Islet precursor cell (in vitro differentiated cells): ENCODE data around the gene PHACTR1.

ENCODE experiments used
- DNase-seq: peaks from one replicate; pipeline ENCODE4 v3.0.0-alpha.2; 2018

Gene PHACTR1

GRCh38 chr6:13038315-13038714, 321.7 kb downstream of the PHACTR1 start:
- DNase-seq, result no peak

DNA sequence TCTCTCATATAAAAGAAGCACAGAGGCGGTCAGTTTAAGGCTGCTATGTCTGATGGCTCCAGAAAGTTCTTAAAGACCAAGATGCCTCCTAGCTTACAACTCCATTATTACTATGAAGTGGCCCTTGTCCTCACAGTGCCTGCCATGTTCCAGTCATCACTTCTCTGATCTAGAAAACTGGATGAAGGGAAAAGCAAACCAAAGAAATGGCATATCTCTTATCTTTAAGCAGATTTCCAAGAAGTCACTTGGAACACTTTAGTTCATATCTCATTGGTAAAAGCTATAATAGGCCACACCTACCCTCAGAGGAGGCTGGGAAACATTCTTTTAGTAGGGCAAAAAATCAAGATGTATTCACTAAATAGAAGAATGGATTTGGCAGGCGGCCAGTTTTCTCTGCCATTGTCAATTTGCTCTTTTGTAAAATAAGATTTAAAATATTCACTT, 322.2 kb downstream of the PHACTR1 start:
- DNase-seq, result no peak

DNA sequence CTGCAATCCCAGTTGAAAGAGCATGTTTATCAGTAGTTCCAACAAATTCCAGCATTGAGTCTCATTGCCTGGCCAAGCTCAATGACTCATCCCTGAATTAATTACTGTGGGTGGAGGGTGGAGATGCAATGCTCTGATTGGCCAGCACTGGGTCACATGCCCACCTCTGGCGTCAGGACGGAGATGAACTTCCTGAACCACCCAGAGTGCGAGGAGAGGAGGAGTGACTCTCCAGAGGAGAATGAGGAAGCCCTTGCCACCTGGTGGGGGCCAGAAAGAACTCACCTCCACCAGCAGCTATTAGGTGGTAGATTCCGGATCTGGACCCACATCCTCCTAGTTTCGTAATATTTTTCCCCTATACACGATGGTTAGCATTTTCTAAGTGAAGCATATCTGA, 327.8 kb downstream of the PHACTR1 start:
- DNase-seq, result peak; percentile 69

- DNase-seq, result no peak
These were observed 328.3 kb downstream of the PHACTR1 start for GRCh38 chr6:13044896-13045295.

- DNase-seq, result no peak
These were observed 329.1 kb downstream of the PHACTR1 start for GRCh38 chr6:13045676-13046075.

DNA sequence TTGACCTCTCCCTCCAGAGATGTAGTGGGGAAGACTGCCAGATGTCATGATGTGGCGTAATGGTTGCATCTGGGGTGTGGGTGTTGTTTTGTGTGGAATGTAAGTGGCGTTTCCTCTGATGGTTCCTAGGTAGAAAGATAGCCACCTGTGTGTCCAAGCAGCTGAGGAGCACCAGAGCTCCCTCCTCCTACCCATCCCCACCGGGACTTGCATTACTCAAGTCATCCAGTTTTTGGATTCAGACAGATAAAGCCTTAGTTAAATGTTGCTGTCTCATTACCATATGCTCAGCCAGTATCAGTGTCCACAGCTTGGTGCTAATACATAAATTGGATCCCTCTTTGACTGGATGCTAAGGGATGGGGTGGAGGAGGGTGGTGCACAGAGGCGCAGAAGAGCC, 329.5 kb downstream of the PHACTR1 start:
- no peak for DNase-seq

GRCh38 chr6:13048113-13048512, 331.5 kb downstream of the PHACTR1 start:
- DNase-seq, result no peak

- DNase-seq, result no peak
These were observed 333.2 kb downstream of the PHACTR1 start for GRCh38 chr6:13049666-13050254.

- no peak for DNase-seq
These were observed 336.5 kb downstream of the PHACTR1 start for GRCh38 chr6:13053006-13053461.

DNA sequence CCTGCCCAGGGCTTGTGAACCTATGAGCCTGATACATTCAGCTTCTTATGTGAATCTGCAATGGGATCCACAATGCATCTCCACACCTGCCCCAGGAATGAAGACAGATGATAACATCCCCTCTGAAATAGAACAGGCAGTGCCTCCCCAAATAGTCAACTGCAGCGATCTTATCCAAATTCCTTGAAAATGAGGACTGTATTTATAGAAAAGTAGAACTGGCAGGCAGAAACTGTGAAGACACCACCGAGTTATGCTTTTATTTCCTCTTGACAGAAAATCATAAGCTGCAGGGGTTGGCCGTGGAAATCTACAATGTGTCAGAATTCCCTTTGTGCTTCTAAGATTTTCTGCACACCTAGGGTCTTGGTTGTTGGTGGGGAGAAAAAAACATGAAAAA, 341.5 kb downstream of the PHACTR1 start:
- DNase-seq, result no peak

GRCh38 chr6:13059026-13059425, 342.5 kb downstream of the PHACTR1 start:
- no peak for DNase-seq

- no peak for DNase-seq
These were observed 346.8 kb downstream of the PHACTR1 start for GRCh38 chr6:13063300-13063918.

- DNase-seq, result no peak
These were observed 349.0 kb downstream of the PHACTR1 start for GRCh38 chr6:13065581-13065980.

DNA sequence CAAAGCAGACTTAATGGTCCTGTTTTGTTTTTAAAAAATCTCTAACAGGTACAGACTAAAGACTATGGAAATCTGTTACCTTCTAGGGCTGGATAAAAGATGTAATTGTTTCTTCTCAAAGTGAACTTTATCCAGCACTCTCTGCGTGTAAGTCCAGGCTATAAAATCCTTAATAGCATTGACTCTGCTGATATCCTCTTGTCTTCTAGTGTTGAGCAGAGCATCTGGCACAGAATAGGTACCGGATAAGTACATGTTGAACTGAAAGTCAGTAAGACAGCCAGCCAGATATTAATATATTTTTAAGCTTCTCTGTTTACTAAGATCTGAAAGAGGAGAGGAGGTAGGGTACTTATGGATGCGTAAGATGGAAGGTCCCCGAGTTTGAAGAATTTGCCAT, 349.5 kb downstream of the PHACTR1 start:
- no peak for DNase-seq

GRCh38 chr6:13066820-13067219, 350.3 kb downstream of the PHACTR1 start:
- DNase-seq, result no peak

- DNase-seq, result no peak
These were observed 352.1 kb downstream of the PHACTR1 start for GRCh38 chr6:13068586-13069210.

GRCh38 chr6:13071550-13072345, 355.2 kb downstream of the PHACTR1 start:
- no peak for DNase-seq

GRCh38 chr6:13072686-13073347, 356.2 kb downstream of the PHACTR1 start:
- no peak for DNase-seq

- no peak for DNase-seq
These were observed 358.0 kb downstream of the PHACTR1 start for GRCh38 chr6:13074415-13075140.

DNA sequence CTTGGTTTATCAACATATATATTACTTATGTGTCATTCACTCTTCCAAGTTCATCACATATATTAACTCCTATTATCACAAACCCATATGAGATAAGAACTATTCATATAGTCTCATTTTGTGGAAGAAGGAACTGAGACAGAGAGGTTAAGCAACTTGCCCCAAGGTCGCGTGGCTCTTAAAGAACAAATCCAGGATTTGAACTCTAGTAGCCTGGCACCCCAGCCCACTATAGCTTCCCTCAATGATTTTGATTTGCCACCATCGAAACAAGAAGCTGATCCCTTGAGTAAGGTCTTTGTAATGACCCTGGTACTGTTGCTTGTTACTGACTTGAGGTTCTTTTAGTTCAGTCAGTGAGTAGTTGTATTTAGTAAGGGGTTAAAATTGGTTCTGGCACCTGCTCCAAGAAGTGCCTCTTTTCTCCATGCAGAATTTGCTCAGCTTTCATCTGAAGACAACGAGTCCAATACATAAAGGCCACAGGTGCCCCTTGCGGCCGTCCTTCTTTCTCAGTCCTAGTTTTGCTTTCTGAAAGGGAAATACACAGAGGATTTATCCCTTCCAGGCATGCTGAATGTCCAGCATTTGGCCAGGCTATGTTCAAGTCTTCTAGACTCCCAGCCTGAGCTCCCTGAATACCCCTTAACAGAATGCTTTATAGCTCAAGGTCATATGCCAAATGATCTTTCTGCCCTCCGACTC, 358.7 kb downstream of the PHACTR1 start:
- no peak for DNase-seq

DNA sequence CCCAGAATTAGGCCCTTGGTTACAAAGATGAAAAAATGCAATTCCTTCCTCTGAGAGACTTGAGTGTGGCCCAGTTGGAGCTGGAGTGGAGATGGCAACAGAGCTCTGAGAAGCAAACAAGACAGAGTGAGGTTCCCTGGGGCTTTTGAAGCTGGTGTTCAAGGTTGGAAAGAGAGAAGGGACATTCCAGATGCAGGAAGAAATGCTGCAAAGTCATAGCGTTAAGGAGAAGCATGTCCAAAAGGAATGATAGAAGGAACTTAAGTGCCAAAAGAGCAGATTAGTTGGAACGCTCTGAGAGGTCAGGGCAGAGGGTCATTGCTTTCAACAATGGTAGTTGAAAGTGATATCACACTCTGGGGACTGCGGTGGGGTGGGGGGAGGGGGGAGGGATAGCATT, 360.0 kb downstream of the PHACTR1 start:
- DNase-seq, result no peak

DNA sequence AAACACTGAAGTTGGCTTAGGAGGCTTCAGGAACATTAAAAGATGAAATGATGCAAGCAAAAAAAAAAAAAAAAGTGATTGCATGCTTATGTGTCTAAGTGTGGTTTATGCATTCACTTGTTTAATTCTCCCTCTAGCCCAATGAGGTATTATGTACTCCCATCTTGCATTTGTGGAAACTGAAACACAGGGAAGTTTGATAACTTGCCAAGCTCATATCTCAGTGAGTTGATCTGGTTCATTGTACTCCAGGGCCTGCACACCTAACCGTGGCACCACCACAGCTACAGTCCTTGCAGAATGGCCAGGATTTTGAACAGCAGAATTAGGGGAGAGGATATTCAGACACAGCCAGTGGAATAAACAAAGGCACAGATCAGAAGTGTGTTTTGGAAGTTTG, 360.6 kb downstream of the PHACTR1 start:
- no peak for DNase-seq
